Sigmoid colon (tissue), 7 donors: ENCODE data around the gene LDB2. TPM values are rescaled to one million over a fixed set of nuclear protein-coding genes. Genes with fewer than 3 reads are reported as not detected.
A peak's percentile ranks its signal among the peaks of the same experiment; 100 is the strongest.

Experiments
- DNase-seq: peaks from one replicate; pipeline ENCODE4 v3.0.0-alpha.2; 2019
- H3K27ac ChIP-seq, 4 donors: fragments of 200-600 bp; sonication (generic); one replicate each; pipeline ENCODE4 v1.5.1; 2016 to 2019; ENCODE audit warnings: mild to moderate bottlenecking in 1 of 4
- H3K27me3 ChIP-seq, 3 donors: fragments of 200-600 bp; sonication (generic); one replicate each; pipeline ENCODE4 v1.5.1; 2019; ENCODE audit warnings: mild to moderate bottlenecking in 1 of 3
- H3K36me3 ChIP-seq, 4 donors: fragments of 200-600 bp; sonication (generic); one replicate each; pipeline ENCODE4 v1.5.1; 2016 to 2019
- H3K4me1 ChIP-seq, 4 donors: fragments of 200-600 bp; sonication (generic); one replicate each; pipeline ENCODE4 v1.5.1; 2017 to 2019
- H3K4me3 ChIP-seq, 4 donors: fragments of 200-600 bp; sonication (generic); one replicate each; pipeline ENCODE4 v1.5.1; 2017 to 2019; ENCODE audit warnings: mild to moderate bottlenecking in 2 of 4, moderate library complexity in 1 of 4
- H3K9me3 ChIP-seq, 4 donors: fragments of 200-600 bp in 3 of 4; sonication (generic) in 3 of 4; one replicate each; pipeline versions ENCODE4 v1.5.1 to v1.6.1; 2013 to 2019
- CTCF ChIP-seq, 4 experiments: fragments of 450-650 bp in 3 of 4; fragments of 200-600 bp in 1 of 4; IDR thresholded peaks; one replicate each; pipeline ENCODE4 v1.5.1; 2016 to 2019; ENCODE audit warnings: antibody characterized with exemption in 4 of 4, mild to moderate bottlenecking in 3 of 4, moderate library complexity in 2 of 4
- EP300 ChIP-seq, 4 donors: sonication (generic); formaldehyde crosslinking; IDR thresholded peaks; one replicate each; pipeline ENCODE4 v1.6.1; 2017; ENCODE audit warnings: antibody characterized with exemption in 4 of 4
- POLR2A ChIP-seq, 2 donors: fragments of 450-650 bp; IDR thresholded peaks; one replicate each; pipeline ENCODE4 v1.6.1; 2016; ENCODE audit warnings: antibody characterized with exemption in 2 of 2, mild to moderate bottlenecking in 2 of 2, moderate library complexity in 2 of 2
- POLR2AphosphoS5 ChIP-seq, 4 donors: sonication (generic); formaldehyde crosslinking; IDR thresholded peaks; one replicate each; pipeline ENCODE4 v1.6.1; 2017; ENCODE audit warnings: antibody characterized with exemption in 4 of 4
- WGBS, 2 donors: extraction: QIAGEN DNeasy Blood & Tissue Kit; methylation state at CpG; one replicate each; pipeline ENCODE4 v1.1.7; 2013; 5-methylcytosine and 5-hydroxymethylcytosine counted together
- intact Hi-C: fragments of 100-400 bp; cut with DNase I; formaldehyde crosslinking; loops from one replicate; pipeline ENCODE4 v1.15.1; 2023
- polyA plus RNA-seq, 3 donors: library from polyadenylated mRNA; stranded (reverse); fragments of 200-250 nt; gene quantifications; one replicate each; pipeline ENCODE4 v1.2.3, GENCODE V29; 2013
- total RNA-seq, 4 donors: library from RNA; depleted of rRNA; stranded (reverse); fragments of >200 nt; gene quantifications; one replicate each; pipeline ENCODE4 v1.1.0, GENCODE V29; 2016
- donor health status: healthy with polysubstance abuse.
- donor health status: Bipolar disorder and iron deficiency.
- donor health status: healthy.

The LDB2 gene
- total and polyA plus RNA-seq, 7 donors, result 2.1 to 28.5 (median 18.3) TPM

DNA sequence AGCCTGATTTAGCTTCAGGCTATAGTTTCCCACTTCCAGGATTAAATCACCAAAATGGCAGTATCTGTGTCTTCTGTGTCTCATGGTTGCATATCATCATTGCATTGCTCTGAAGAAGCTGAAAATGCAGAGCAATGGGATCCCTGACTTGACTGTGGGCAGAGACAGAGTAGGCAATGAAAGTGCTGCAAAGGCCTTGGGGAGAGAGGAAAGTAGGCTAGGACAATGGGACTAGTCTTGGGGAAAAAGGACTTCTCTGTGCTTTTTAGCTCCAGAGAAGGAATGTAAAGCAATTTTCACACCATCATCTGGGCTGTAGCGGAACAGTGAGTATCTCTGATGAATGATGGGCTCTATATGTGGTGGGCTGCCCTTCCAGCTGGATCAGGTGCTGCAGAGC lies 202.5 kb downstream of the LDB2 start:
- H3K36me3 ChIP-seq, result no peaks in the 10 kb centered on the region
- peaks cover 0 to 28% (median 26%) of the 10 kb centered on the region in 4 donors for H3K4me1 ChIP-seq
- H3K27me3 ChIP-seq, result no peaks in the 10 kb centered on the region
- H3K4me3 ChIP-seq, result no peak overlapping the region
- no peaks in the 10 kb centered on the region for H3K9me3 ChIP-seq
- no peak for DNase-seq
- no peak for TF ChIP-seq EP300 (IDR thresholded peaks at IDR 0.05)
- TF ChIP-seq POLR2A (IDR thresholded peaks at IDR 0.05), result no peak
- TF ChIP-seq CTCF (IDR thresholded peaks at IDR 0.05), result no peak
- TF ChIP-seq POLR2AphosphoS5 (IDR thresholded peaks at IDR 0.05), result no peak
- no peak overlapping the region for H3K27ac ChIP-seq
- 85 to 93% methylated on average over 1 of the region's 1 CpG for WGBS, 2 donors
- intact Hi-C loops, result loop anchor here (10.0 kb wide), 1 partner anchor 269 kb away; no protein-coding TSS in a partner anchor

- no peak for DNase-seq
- Histone ChIP-seq H3K4me3 (no peak overlapping the region), H3K27ac (no peak overlapping the region), H3K9me3 (no peaks in the 10 kb centered on the region), H3K36me3 (no peaks in the 10 kb centered on the region), H3K27me3 (no peaks in the 10 kb centered on the region), H3K4me1 (peaks cover 0 to 28% (median 26%) of the 10 kb centered on the region in 4 donors)
- 77 to 86% methylated on average over 4 of the region's 4 CpGs for WGBS, 2 donors
- intact Hi-C loops, result loop anchor here (10.0 kb wide), 1 partner anchor 270 kb away; no protein-coding TSS in a partner anchor
- TF ChIP-seq POLR2AphosphoS5 (IDR thresholded peaks at IDR 0.05) (no peak), POLR2A (IDR thresholded peaks at IDR 0.05) (no peak), EP300 (IDR thresholded peaks at IDR 0.05) (no peak), CTCF (IDR thresholded peaks at IDR 0.05) (no peak)
These were observed 203.6 kb downstream of the LDB2 start for GRCh38 chr4:16694884-16695276.

DNA sequence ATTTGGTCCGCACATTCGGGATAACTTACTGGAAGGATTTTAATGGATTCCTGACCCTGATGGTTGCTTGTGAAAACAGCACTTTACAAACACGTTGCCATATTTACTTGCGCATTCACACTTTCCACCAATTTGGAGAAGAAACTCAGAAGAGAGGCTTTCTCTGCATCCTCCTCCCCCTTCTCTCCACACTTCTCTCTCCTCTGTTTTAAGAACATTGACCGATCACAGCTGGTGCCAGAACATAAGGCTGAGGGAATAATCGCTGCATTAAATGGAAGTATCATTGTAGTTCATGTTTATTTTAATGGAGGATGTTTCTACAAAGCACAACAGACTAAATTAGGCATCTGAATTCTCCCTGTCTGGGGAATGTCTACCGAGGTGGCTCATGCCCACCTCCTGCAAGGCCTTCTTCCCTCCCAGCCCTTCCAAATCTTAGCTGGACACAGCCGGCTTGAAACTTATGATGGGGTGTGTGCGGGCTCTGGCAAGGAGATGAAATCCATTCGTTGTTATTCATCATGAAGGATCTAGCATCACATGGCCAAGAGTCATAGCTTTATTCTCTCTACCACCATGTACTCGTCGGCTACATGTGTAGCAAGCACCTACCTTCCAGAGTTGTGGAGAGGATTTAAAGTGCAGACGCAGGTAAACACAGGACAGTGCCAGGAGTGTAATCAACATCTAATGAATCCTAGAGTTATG lies 204.1 kb downstream of the LDB2 start:
- TF ChIP-seq POLR2AphosphoS5 (IDR thresholded peaks at IDR 0.05) (no peak), POLR2A (IDR thresholded peaks at IDR 0.05) (no peak)
- Histone ChIP-seq H3K27me3 (no peaks in the 10 kb centered on the region), H3K36me3 (no peaks in the 10 kb centered on the region), H3K9me3 (no peaks in the 10 kb centered on the region), H3K4me3 (no peak overlapping the region), H3K4me1 (peaks cover 0 to 28% (median 26%) of the 10 kb centered on the region in 4 donors), H3K27ac (peak overlapping the region in 1 of 4 donors; percentile 80)
- WGBS, 2 donors, result 69 to 75% methylated on average over 13 of the region's 13 CpGs
- DNase-seq, result no peak
- intact Hi-C loops, result loop anchor here (10.0 kb wide), 1 partner anchor 270 kb away; no protein-coding TSS in a partner anchor

- 79 to 84% methylated on average over 3 of the region's 3 CpGs for WGBS, 2 donors
- Histone ChIP-seq H3K27ac (peak overlapping the region in 2 of 4 donors; percentile 73 to 80), H3K36me3 (no peaks in the 10 kb centered on the region)
These were observed 204.8 kb downstream of the LDB2 start for GRCh38 chr4:16693641-16694040.

GRCh38 chr4:16692961-16693506 lies 205.4 kb downstream of the LDB2 start:
- Histone ChIP-seq H3K4me1 (peaks cover 0 to 28% (median 26%) of the 10 kb centered on the region in 4 donors), H3K27me3 (no peaks in the 10 kb centered on the region), H3K4me3 (no peak overlapping the region), H3K27ac (peak overlapping the region; percentile 32 to 80 (median 68)), H3K36me3 (no peaks in the 10 kb centered on the region), H3K9me3 (no peaks in the 10 kb centered on the region)
- TF ChIP-seq CTCF (IDR thresholded peaks at IDR 0.05) (no peak), POLR2AphosphoS5 (IDR thresholded peaks at IDR 0.05) (peak; percentile 32 to 78 (median 68)), POLR2A (IDR thresholded peaks at IDR 0.05) (no peak), EP300 (IDR thresholded peaks at IDR 0.05) (peak in 3 of 4 donors; percentile 5 to 69 (median 17))
- 79 to 87% methylated on average over 9 of the region's 9 CpGs for WGBS, 2 donors
- intact Hi-C loops, result loop anchor here (10.0 kb wide), 1 partner anchor 272 kb away; no protein-coding TSS in a partner anchor
- peak; percentile 83 for DNase-seq

More at GRCh38 chr4:16693641-16694040, 204.8 kb downstream of the LDB2 start:
- intact Hi-C loops, result loop anchor here (10.0 kb wide), 1 partner anchor 271 kb away; no protein-coding TSS in a partner anchor
- no peak for DNase-seq
- TF ChIP-seq POLR2AphosphoS5 (IDR thresholded peaks at IDR 0.05) (peak in 2 of 4 donors; percentile 10 to 13), POLR2A (IDR thresholded peaks at IDR 0.05) (no peak)
- H3K27me3 ChIP-seq, result no peaks in the 10 kb centered on the region
- peaks cover 0 to 28% (median 26%) of the 10 kb centered on the region in 4 donors for H3K4me1 ChIP-seq
- H3K4me3 ChIP-seq, result no peak overlapping the region
- no peaks in the 10 kb centered on the region for H3K9me3 ChIP-seq
